ENCODE data around the gene ACOT8. TPM values are rescaled to one million over a fixed set of nuclear protein-coding genes. Genes with fewer than 3 reads are reported as not detected.

ACOT8 gene
- total RNA-seq, 1 donor from 2014 or later: 15.9 TPM

DNA sequence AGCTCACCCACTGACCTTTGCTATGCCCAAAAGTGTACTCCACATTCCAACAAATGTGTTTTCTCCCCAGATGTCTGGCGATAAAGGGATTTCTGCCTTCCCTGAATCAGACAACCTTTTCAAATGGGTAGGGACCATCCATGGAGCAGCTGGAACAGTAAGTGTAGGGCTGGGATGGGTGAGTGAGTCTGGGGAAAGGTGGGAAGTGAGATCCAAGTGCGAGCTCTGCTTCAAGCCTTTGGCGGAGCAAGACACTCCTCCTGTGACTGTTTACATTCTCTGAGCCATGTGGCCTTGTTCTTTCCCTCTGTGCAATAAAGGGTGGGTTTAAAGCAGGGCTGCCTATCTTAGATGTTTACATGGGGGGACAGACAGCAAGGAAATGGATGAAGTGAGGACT, 42.9 kb downstream of the ACOT8 start:
- TF ChIP-seq, protein P1, sequence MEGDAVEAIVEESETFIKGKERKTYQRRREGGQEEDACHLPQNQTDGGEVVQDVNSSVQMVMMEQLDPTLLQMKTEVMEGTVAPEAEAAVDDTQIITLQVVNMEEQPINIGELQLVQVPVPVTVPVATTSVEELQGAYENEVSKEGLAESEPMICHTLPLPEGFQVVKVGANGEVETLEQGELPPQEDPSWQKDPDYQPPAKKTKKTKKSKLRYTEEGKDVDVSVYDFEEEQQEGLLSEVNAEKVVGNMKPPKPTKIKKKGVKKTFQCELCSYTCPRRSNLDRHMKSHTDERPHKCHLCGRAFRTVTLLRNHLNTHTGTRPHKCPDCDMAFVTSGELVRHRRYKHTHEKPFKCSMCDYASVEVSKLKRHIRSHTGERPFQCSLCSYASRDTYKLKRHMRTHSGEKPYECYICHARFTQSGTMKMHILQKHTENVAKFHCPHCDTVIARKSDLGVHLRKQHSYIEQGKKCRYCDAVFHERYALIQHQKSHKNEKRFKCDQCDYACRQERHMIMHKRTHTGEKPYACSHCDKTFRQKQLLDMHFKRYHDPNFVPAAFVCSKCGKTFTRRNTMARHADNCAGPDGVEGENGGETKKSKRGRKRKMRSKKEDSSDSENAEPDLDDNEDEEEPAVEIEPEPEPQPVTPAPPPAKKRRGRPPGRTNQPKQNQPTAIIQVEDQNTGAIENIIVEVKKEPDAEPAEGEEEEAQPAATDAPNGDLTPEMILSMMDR (IDR thresholded peaks at IDR 0.05): no peak
- no peak overlapping the region for H3K27ac Mint-ChIP-seq (ENCODE audit: unreplicated experiment)
- no peak overlapping the region for H3K4me3 Mint-ChIP-seq (ENCODE audit: unreplicated experiment)
- no peaks in the 10 kb centered on the region for H3K27me3 Mint-ChIP-seq (ENCODE audit: low read depth)
- peaks cover 42% of the 10 kb centered on the region for H3K4me1 Mint-ChIP-seq (ENCODE audit: low read depth)
- H3K36me3 Mint-ChIP-seq (ENCODE audit: low read depth): peaks cover 14% of the 10 kb centered on the region
- H3K9me3 Mint-ChIP-seq (ENCODE audit: low read depth): no peaks in the 10 kb centered on the region
- no peak for DNase-seq (ENCODE audit: low spot score)

DNA sequence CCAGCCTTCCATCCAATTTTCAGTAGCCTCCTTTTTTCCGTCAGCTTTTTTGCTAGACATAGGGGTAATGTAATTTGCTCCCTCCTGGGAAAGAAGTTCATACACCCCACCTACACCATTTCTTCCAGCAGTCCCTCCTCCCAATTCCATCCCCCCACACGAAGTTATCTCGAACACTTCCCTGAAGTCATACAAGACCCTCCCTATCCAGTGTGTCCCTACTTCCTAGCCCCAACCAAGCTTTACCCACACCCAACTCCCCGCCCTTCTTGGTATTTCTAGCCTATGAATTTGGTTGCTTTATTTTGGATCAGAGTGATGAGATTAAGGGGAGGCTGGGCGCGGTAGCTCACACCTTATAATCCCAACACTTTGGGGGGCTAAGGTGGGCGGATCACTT, 43.7 kb downstream of the ACOT8 start:
- H3K4me1 Mint-ChIP-seq (ENCODE audit: low read depth): peaks cover 38% of the 10 kb centered on the region
- no peak for DNase-seq (ENCODE audit: low spot score)
- H3K9me3 Mint-ChIP-seq (ENCODE audit: low read depth): no peaks in the 10 kb centered on the region
- peaks cover 16% of the 10 kb centered on the region for H3K36me3 Mint-ChIP-seq (ENCODE audit: low read depth)
- no peak overlapping the region for H3K27ac Mint-ChIP-seq (ENCODE audit: unreplicated experiment)
- H3K4me3 Mint-ChIP-seq (ENCODE audit: unreplicated experiment): peak overlapping the region; percentile 70
- H3K27me3 Mint-ChIP-seq (ENCODE audit: low read depth): no peaks in the 10 kb centered on the region
- TF ChIP-seq, protein P1 (IDR thresholded peaks at IDR 0.05): no peak

DNA sequence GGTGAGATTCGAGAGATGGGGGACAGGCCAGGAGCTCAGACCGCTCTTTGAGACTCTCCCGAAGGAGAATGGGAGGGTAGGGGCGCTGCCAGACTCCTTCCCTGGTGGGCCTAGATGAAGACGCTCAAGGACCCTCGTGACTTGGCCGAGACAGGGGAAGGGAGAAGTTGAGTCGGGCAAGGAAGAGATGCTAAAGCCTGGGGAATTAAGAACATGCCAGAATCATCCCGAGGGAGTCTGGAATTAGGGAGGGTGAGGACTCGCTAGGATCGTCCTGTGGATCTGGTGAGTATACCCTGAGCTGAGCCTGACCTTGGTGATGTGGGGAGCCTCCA, 44.2 kb downstream of the ACOT8 start:
- H3K4me1 Mint-ChIP-seq (ENCODE audit: low read depth): peaks cover 34% of the 10 kb centered on the region
- no peaks in the 10 kb centered on the region for H3K27me3 Mint-ChIP-seq (ENCODE audit: low read depth)
- peaks cover 17% of the 10 kb centered on the region for H3K36me3 Mint-ChIP-seq (ENCODE audit: low read depth)
- H3K9me3 Mint-ChIP-seq (ENCODE audit: low read depth): no peaks in the 10 kb centered on the region
- peak overlapping the region; percentile 58 for H3K27ac Mint-ChIP-seq (ENCODE audit: unreplicated experiment)
- TF ChIP-seq, protein P1 (IDR thresholded peaks at IDR 0.05): no peak
- H3K4me3 Mint-ChIP-seq (ENCODE audit: unreplicated experiment): peak overlapping the region; percentile 70
- DNase-seq (ENCODE audit: low spot score): no peak

DNA sequence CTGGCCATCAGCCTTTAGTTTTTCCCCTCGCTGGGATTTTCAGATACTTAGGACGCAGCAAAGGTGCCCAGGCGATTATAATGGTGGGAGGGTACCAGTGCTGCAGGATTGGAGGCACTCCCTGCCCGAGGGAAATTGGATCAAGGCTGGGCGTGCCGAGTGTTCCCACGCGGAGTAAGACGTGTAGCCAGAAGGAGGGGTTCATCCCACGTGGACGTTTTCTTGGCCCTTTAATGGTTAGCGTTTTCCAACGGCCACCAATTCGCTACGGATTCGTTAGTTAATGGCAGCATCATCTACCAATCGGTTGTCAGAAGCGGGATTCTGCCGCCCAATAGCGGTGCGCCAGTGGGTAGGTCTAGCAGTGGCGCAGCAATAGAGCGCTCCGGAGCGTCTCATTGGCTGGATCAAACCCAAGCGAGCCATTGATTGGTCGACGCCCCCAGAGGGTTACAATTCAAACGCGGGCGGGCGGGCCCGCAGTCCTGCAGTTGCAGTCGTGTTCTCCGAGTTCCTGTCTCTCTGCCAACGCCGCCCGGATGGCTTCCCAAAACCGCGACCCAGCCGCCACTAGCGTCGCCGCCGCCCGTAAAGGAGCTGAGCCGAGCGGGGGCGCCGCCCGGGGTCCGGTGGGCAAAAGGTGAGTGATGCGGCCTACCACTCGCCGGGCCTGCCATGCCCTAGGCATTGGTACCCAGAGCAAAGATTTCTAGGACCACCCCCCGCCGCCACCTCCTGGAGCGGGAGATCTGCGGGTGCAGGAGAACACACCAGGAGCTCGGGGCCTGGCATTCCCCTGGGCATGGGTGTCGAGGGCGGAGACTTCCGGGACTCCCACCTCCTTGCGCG, 44.8 kb downstream of the ACOT8 start, which contains the start of gene UBE2C:
Gene UBE2C (plus strand): TSS at position 488 of the 849 bp plus-strand sequence. CDS start 52 bp downstream, at position 540.
- Mint-ChIP-seq H3K36me3 (ENCODE audit: low read depth) (peaks cover 19% of the 10 kb centered on the region), H3K4me3 (ENCODE audit: unreplicated experiment) (peak within 1 kb of the TSS; percentile 74), H3K27me3 (ENCODE audit: low read depth) (no peaks in the 10 kb centered on the region), H3K4me1 (ENCODE audit: low read depth) (peaks cover 28% of the 10 kb centered on the region), H3K9me3 (ENCODE audit: low read depth) (no peaks in the 10 kb centered on the region), H3K27ac (ENCODE audit: unreplicated experiment) (peak within 1 kb of the TSS; percentile 93)
- TF ChIP-seq, protein P1 (IDR thresholded peaks at IDR 0.05): no peak
- peak; percentile 99 for DNase-seq (ENCODE audit: low spot score)

DNA sequence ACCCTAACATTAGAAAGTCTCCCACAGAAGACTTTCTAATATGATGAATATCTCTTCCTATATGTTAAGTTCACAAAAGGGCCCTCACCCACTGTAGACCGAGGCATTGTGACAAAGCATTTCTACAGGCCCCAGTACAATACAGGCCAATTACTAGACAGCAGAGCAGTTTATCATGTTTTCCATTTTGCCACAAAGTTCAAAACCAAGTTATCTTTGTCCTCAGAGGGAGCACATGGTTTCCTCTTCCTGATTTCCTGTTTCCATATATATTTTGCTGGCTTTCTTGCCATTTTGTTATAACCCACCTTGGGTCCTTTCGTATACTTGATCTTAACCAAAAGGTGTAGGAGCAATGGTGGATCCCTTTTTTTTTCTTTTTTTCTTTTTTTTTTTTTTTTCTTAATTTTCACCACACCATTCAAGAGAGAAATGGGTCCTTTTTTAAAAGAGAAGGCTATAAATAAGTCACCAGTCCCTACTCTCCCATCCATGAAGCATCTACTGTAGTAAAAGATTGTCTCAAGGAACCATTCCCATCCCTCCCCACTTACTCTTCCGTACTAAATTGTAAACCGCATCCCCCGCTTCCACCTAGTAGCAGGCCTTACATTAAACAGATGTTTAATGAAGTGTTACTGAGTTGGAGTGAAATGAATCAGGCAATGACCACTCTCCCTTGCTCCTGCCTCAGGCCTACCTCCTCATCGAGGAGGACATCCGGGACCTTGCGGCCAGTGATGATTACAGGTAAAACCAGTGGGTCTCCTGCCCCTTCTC, 46.8 kb downstream of the ACOT8 start:
- Mint-ChIP-seq H3K27ac (ENCODE audit: unreplicated experiment) (peak overlapping the region; percentile 1), H3K27me3 (ENCODE audit: low read depth) (no peaks in the 10 kb centered on the region), H3K9me3 (ENCODE audit: low read depth) (no peaks in the 10 kb centered on the region), H3K4me3 (ENCODE audit: unreplicated experiment) (no peak overlapping the region), H3K4me1 (ENCODE audit: low read depth) (peaks cover 16% of the 10 kb centered on the region), H3K36me3 (ENCODE audit: low read depth) (peaks cover 25% of the 10 kb centered on the region)
- TF ChIP-seq, protein P1 (IDR thresholded peaks at IDR 0.05): no peak
- DNase-seq (ENCODE audit: low spot score): no peak

Data from chondrocyte (in vitro differentiated cells).